ENCODE data around the gene ZNF205. TPM values are rescaled to one million over a fixed set of nuclear protein-coding genes. Genes with fewer than 3 reads are reported as not detected.
A peak's percentile ranks its signal among the peaks of the same experiment; 100 is the strongest.

Gene ZNF205
- total RNA-seq, 1 donor from 2014 or later, result 21.1 TPM

- peaks cover 21% of the 10 kb centered on the region for H3K4me1 Mint-ChIP-seq
- no peaks in the 10 kb centered on the region for H3K36me3 Mint-ChIP-seq (ENCODE audit: low read depth)
- DNase-seq (ENCODE audit: low read depth, low spot score), result no peak
- peaks cover 4% of the 10 kb centered on the region for H3K27me3 Mint-ChIP-seq (ENCODE audit: low read depth)
- H3K4me3 Mint-ChIP-seq, result no peak overlapping the region
- no peak overlapping the region for H3K27ac Mint-ChIP-seq (ENCODE audit: unreplicated experiment)
- H3K9me3 Mint-ChIP-seq, result no peaks in the 10 kb centered on the region
- no peak for TF ChIP-seq CTCF (conservative IDR thresholded peaks at IDR 0.05)
Measured at GRCh38 chr16:3118846-3119245, 6.5 kb downstream of the ZNF205 start.

DNA sequence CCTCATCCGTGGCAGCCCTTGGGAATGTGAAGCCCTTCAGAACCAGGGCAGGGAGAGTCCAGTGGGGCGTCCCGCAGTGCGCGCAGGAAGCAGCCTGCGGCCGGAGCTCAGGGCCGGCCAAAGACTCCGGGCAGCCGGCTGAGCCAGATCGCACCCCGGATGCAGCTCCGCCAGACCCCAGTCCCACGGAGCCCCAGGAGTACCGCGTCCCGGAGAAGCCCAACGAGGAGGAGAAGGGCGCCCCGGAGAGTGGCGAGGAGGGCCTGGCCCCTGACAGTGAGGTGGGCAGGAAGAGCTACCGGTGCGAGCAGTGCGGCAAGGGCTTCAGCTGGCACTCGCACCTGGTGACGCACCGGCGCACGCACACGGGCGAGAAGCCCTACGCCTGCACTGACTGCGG is 6.9 kb downstream of the ZNF205 start:
- no peak for TF ChIP-seq CTCF (conservative IDR thresholded peaks at IDR 0.05)
- DNase-seq (ENCODE audit: low read depth, low spot score), result no peak
- Mint-ChIP-seq H3K4me1 (peaks cover 18% of the 10 kb centered on the region), H3K36me3 (ENCODE audit: low read depth) (no peaks in the 10 kb centered on the region), H3K4me3 (no peak overlapping the region), H3K9me3 (no peaks in the 10 kb centered on the region), H3K27me3 (ENCODE audit: low read depth) (peaks cover 4% of the 10 kb centered on the region), H3K27ac (ENCODE audit: unreplicated experiment) (no peak overlapping the region)

- DNase-seq (ENCODE audit: low read depth, low spot score), result no peak
- H3K27me3 Mint-ChIP-seq (ENCODE audit: low read depth), result peaks cover 4% of the 10 kb centered on the region
- H3K4me1 Mint-ChIP-seq, result peaks cover 18% of the 10 kb centered on the region
- TF ChIP-seq CTCF (conservative IDR thresholded peaks at IDR 0.05), result no peak
- H3K27ac Mint-ChIP-seq (ENCODE audit: unreplicated experiment), result no peak overlapping the region
- no peaks in the 10 kb centered on the region for H3K36me3 Mint-ChIP-seq (ENCODE audit: low read depth)
- H3K9me3 Mint-ChIP-seq, result no peaks in the 10 kb centered on the region
- no peak overlapping the region for H3K4me3 Mint-ChIP-seq
Measured at GRCh38 chr16:3119701-3120408, 7.5 kb downstream of the ZNF205 start.

- no peak for DNase-seq (ENCODE audit: low read depth, low spot score)
- H3K27me3 Mint-ChIP-seq (ENCODE audit: low read depth), result peaks cover 4% of the 10 kb centered on the region
- H3K27ac Mint-ChIP-seq (ENCODE audit: unreplicated experiment), result no peak overlapping the region
- peaks cover 23% of the 10 kb centered on the region for H3K4me1 Mint-ChIP-seq
- no peaks in the 10 kb centered on the region for H3K9me3 Mint-ChIP-seq
- no peaks in the 10 kb centered on the region for H3K36me3 Mint-ChIP-seq (ENCODE audit: low read depth)
- no peak overlapping the region for H3K4me3 Mint-ChIP-seq
- TF ChIP-seq CTCF (conservative IDR thresholded peaks at IDR 0.05), result no peak
Measured at GRCh38 chr16:3120435-3120834, 8.0 kb downstream of the ZNF205 start.

DNA sequence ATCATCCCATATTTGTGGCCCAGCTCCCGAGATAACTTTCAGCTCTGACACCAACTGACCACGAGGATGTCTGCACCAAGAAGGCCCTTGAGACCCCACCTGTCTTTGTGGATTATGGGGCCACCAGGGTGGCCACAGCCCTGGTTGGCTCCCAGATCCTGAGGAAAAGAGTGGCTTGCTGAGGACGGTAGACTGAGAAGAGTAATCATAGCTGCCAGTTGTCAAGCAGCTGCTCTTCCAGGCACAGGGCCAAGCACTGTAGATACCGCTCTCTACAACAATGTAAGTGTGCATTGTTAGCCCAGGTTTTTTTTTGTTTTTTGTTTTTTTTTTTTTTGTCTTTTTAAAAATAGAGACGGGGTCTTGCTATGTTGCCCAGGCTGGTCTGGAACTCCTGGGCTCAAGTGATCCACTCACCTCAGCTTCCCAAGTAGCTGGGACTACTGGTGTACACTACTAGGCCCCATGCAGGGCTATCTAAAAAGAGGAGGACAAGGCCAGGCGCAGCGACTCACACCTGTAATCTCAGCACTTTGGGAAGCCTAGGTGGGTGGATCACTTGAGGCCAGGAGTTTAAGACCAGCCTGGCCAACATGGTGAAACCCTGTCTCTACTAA is 9.6 kb downstream of the ZNF205 start:
- TF ChIP-seq CTCF (conservative IDR thresholded peaks at IDR 0.05), result no peak
- no peak for DNase-seq (ENCODE audit: low read depth, low spot score)
- Mint-ChIP-seq H3K4me1 (peaks cover 29% of the 10 kb centered on the region), H3K4me3 (peak overlapping the region; percentile 92), H3K36me3 (ENCODE audit: low read depth) (no peaks in the 10 kb centered on the region), H3K27ac (ENCODE audit: unreplicated experiment) (no peak overlapping the region), H3K9me3 (no peaks in the 10 kb centered on the region), H3K27me3 (ENCODE audit: low read depth) (peaks cover 4% of the 10 kb centered on the region)

All from neural crest cell (in vitro differentiated cells).